Measurements from ENCODE around the gene SERINC4.

- TF ChIP-seq, protein P1, sequence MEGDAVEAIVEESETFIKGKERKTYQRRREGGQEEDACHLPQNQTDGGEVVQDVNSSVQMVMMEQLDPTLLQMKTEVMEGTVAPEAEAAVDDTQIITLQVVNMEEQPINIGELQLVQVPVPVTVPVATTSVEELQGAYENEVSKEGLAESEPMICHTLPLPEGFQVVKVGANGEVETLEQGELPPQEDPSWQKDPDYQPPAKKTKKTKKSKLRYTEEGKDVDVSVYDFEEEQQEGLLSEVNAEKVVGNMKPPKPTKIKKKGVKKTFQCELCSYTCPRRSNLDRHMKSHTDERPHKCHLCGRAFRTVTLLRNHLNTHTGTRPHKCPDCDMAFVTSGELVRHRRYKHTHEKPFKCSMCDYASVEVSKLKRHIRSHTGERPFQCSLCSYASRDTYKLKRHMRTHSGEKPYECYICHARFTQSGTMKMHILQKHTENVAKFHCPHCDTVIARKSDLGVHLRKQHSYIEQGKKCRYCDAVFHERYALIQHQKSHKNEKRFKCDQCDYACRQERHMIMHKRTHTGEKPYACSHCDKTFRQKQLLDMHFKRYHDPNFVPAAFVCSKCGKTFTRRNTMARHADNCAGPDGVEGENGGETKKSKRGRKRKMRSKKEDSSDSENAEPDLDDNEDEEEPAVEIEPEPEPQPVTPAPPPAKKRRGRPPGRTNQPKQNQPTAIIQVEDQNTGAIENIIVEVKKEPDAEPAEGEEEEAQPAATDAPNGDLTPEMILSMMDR (IDR thresholded peaks at IDR 0.05): no peak
- TF ChIP-seq POLR2AphosphoS5 (IDR thresholded peaks at IDR 0.05): no peak
- no peak for TF ChIP-seq POLR2A (IDR thresholded peaks at IDR 0.05)
Measured at GRCh38 chr15:43808435-43808950, 8.5 kb upstream of the SERINC4 start.

Data from stomach (tissue), 4 donors.